Hippocampal formation (tissue), 2 donors: ENCODE data around the gene HLCS.
A peak's percentile ranks its signal among the peaks of the same experiment; 100 is the strongest.
"Not testable (repeated sequence)": the region's sequence is repeated elsewhere in the genome, so short reads cannot be mapped to it uniquely, and the experiment has no call there.

Experiments used
- DNase-seq, 2 donors: peaks; one replicate each; lab custom pipeline; 2025; lab: John Stamatoyannopoulos, UW

Gene HLCS

DNA sequence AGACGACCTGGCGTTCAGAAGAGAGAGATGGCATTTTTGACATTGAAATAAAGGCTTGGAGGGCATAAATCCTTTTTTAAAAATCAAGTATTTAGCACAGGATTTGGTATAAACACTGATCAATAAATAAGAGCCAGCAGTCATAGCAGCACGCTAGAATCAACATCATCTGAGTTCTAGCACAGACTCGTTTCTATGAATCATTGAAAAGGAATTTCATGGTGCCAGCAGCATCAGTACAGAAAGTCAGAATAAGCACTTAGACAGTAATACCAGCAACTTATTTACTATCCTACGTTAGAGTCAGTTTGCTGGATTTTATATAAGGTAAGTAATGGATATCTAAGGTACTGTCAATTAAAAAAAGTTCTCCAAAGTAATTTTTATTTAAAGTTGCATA is 119.3 kb downstream of the HLCS start:
- peak in 1 of 2 donors; percentile 19 for DNase-seq

DNA sequence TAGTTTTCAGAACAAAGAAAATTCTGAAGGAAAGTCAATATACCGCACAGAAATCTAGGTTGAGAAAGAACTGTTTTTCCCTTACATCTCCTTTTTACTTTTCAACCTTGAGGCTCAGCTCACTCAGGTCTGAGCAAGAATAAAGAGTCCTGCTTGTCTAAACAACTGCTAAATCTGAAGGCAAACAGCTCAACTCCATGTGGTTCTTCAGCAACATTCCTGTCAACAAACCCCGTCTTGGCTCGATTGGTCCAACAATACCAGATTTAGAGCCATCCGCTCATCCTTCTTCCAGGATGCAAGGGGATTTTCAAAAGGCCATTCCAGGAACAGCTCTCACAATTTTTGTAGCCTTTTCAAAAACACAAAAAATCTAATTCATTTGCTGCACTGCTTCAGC is 119.8 kb downstream of the HLCS start:
- DNase-seq = no peak

DNA sequence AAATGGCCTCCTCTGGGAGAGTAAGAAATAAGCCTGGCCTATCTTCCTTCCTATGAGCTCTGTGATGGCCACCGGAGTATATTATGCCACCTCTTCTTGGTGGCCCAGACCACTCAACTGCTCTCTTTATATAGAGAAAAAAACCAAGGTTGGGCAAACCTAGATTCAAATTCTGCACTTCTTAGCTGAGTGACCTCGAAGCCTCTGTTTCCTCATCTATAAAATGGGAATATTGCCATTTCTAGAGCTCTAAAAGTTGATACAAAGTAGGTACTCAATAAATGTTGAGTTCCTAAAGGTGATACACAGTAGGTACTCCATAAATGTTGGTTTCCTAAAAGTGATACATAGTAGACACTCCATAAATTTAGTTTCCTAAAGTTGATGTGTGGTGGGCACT is 120.7 kb downstream of the HLCS start:
- DNase-seq = no peak

DNA sequence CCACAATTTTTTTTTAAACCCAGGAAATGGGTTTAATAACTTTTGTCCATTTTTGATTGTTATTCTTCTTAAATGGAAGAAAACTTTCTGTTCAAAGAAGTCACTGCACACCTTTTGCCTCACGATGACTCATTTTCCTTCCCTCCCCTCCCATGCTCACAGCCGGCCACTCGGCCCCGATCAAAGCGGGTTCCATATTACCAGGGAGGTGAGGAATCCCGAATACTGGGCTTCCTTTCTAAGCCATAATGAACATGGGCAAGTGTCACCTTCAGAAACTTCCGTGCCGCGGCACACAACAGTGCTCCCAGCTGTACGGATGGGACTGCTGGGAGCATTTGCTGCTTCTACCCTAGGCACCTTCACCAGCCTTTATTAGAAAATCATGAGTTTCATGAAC is 121.4 kb downstream of the HLCS start:
- no peak for DNase-seq

DNA sequence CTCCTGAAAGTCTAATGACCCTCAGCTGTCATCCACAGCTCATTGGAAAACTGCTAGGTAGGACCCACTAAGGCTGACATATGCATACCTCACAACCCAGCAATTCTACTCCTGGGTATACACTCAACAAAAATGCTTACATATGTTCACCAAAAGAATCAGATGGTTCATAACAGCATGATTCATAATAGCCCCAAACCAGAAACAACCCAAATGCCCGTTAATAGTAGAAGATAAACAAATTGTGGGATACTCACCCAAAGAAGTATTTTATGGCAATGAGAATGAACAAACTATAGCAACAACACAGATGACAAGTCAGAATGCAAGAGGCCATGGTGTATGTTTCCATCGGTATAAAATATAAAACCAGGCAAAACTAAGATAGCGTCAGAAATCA is 124.6 kb downstream of the HLCS start:
- no peak for DNase-seq

DNA sequence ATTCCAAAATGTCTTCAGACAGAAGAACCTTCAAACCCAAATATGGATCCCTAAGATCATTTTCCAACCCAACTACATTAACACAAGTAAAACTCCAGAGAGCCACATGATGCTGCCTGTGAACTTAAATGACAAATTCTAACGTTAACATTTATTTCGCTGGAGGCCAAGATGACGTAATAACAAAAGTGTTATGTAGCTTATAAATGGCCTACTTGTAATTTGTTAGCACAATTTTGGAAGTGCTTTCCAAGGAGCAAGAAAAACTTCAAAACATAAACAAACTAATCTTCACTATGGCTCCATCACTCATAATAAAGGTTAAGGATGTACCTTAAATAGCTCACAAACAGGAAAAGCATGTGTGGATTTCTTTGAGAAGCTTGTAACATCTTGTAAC is 126.7 kb downstream of the HLCS start:
- no peak for DNase-seq

DNA sequence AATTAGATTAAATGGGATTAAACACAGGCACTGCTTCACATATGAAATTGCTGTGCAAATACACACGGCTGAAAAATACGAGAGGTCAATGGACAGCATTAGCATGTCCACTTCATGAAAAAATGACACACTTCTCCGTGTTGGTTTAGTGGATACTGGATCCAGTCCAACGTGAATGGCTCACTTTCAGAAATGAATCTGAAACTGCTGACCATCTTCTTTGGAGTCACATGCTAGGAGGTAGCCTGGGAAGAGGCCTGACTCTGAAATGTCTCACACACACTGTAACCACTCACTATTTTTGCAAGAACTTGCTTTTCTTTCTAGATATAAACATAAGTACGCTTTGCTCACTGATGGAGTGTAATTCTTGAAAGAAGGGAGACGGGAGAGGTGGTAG is 127.3 kb downstream of the HLCS start:
- no peak for DNase-seq

DNA sequence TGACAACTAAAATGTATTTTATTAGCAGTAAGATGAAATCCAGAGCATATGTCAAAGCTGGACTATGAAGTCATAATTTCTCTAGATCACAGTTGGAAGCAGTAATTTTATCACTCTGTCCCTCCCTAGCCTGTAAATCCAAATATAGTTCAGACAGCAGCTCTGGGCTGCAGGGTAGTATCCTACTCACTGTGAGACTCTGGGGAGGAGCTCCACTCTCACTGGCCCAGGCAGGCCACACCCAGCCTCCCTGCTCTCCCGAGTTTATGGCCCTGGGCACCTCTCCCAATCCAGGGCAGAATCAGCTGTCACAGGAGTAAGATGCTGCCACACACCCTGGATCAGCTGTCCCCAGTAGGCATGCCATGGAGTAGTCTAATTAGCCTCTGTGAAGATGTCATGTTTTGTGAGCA is 131.1 kb downstream of the HLCS start:
- no peak for DNase-seq

DNA sequence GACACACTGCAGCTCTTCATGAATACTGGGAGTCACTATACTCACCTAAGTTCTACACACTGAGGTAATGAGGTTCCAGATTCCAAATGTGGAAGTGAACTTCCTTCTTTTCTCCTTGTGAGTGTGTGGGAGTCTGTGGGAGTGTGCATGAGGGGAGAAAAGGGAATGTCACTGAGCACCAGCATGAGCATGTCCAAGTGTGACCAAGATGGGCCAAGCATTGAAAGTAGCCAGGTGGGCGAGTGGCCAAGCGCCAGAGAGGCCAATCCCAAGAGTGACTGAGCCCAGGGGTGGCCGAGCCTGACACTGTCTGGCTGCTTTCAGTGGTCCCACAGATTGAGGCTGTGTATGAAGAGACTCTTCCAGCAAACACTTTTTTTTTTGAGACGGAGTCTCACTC is 132.3 kb downstream of the HLCS start:
- DNase-seq = no peak

DNA sequence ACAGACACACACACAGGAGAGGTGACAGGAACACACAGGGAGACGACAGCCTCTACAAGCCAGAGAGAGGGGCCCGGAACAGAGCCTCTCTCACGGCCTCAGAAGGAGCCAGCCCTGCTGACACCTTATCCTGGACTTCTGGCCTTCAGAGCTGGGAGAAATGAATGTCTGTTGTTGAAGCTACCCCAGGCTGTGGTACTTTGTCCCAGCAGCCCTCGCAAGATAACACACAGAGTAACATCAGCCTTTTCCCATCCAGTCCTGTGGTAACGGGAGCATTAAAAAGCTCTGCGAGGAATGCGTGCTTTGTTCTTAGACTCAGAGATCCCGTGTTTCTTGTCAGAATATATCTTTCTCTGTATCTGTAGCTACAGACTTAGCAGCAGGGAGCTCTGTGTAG is 136.4 kb downstream of the HLCS start:
- no peak for DNase-seq

DNA sequence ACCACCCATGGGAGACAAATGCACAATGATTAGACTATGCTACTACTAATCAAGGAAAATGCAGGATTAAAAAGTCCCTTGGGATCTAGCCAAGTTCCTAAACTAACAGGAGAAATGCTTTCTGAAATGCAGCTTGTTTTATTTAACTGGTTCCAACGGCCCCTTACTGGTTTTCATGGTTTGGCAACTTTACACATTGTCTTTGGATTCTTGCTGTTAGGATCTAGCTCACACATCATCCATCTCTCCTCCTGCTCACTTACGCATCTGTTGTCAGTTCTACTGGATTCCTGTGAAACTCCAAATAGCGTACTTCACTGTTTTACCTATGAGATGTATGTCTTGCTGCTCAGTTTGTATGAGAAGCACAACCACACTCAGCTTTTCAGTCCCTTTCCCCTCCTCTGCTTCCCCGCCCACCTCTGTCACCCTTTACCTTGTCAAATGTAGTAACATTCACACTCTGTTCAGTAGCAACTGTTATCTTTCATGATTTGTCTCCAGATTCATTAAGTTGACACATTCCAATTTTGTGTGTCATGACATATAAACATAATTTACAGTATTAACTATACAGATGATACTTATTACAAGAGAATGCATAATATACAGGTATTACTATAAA is 137.5 kb downstream of the HLCS start:
- no peak for DNase-seq

DNA sequence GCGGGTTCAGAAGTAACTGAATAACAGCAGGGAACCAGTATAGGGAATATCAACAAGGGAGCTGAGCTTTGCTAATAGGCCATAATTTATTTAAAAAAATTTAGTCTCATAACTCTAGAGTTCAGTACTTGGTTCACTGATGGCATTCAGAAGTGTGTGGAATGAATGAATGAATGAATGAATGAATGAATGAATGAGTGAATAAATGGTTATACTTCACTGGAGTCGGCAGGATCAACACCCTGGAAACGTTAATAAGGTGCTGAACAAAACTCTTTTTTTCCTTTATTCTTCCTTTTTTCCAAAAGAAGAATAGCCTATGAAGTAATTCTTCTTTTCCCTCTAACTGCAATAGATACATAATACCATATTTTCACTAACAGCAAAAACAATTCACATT is 138.3 kb downstream of the HLCS start:
- no peak for DNase-seq

DNA sequence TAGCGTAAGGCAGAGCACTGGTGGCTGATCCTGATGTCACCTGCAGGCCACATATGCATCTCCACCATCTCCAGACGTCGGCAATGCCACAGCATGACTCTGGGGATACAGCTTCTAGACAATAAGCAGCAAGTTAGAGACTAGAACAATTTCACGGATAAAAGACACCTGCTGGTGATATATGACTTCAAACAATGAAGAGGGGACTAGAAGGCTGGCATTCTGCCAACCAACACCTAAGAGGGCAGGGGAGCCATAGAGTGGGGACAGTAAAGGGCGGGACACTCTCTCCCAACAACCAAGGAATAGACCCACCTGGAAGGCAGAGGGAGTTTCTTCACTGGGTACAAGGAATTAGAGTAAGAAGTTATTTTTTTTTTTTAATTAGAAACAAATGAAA is 140.8 kb downstream of the HLCS start:
- no peak for DNase-seq

DNA sequence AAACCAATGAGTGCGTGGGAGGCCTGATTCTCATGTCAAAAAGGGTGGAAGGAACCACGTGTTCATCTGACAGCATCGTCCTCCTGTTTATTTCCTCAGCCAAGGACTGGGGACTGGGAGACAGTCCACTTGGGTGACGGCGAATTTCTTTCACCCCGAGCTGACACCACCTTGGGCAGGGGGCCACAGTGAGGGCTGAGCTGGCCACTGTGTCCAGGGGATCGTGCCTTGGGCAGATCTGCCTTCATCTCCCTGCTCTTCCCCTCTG is 145.5 kb downstream of the HLCS start:
- DNase-seq = no peak

DNA sequence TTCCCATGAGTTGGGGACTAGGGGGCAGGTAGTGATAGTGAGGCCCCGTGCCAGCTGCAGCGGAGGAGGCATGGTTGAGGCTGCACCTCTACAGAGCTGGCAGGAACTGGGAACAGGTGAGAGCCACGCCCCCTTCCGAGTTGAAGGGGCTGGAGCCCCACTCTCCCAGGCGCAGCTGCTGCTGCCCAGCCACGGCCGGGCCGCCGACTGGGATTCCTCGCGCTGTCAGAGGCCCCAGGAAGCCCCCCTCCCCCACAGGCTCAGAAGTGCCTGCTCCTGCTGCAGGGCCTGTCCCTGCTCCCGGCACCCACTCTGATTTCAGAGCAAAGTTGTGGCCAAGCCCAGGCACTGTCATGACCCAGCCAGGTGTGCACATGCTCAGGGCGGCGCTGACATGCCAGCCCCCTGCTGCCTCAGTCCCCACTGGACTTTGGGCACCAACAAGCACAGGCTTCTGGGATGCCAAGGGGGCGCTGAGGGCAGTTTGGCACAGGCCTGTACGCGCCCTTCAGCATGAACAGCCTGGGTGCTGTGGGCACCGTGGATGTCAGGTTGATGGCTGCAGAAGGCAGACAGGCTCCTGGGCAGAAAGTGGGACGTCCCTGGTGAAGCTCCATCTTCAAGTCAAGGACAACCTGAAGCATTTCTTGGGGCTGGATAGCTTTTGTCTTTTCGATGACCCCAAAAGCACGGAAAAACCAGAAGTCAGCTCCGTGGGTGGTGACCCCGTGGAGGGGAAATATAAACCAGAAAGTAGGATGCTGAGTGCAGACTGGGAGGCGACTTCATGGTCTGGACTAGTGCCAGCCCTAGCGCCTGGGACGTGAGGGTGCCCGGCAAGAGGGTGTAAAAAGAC is 146.1 kb downstream of the HLCS start:
- no peak for DNase-seq

DNA sequence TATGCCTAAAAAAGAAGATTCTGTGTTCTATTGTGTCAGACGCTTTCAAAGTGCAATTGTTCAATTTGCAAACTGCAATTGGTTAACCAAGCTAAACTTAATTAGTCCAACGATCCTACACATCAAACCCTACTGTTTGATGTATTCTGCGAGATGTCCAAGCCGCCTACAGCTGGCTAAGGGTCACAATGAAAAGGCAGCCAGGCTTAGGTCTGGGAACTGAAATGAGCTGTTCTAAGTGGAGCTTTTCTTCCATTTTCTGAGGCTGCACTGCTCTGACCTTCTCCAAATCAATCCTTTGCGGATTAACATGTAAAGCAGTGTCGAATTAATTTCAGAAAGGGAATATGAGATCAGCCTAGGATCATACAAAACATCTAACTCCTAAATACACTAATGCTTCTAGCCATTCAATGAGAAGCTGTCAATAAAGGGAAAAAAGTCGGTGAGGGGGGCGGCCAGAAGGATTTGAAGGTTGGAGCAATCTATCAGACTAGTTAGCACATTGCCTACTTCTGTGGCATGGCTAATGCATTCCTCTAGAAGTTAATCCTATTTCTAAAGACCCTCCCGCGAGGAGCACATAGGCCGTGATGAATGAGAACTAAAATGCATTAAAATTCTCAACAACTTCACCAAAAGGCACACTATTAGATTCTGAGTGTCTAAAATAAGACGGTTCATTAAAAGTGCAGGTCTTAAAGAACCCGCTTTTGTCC is 148.6 kb downstream of the HLCS start:
- no peak for DNase-seq

DNA sequence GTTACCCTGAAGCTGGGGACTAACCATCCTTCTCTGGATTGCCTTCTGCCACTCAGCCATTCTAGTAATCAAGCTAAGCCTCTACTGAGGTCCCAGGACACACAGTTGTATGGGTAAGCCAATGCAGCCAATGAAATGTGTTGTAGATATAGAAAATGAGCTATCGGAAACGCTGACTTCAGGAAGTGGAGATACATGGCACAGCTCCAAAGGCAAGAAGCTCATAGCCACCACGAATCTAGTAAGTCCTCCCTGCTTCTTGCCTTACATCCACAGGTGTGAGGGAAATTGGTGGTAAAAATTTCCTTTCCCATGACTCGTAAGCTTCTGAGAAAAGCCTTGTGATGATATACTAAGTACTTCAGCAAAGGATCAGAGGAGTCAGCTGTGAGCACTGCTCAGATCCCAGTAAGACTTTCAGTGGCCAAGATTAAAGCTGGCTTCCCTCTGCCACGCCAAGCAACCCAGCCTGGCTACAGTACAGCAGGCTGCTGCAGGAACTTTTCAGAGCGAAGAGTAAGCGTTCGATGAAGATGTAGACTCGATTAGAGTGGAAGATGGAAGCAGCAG is 149.8 kb downstream of the HLCS start:
- DNase-seq = no peak

DNA sequence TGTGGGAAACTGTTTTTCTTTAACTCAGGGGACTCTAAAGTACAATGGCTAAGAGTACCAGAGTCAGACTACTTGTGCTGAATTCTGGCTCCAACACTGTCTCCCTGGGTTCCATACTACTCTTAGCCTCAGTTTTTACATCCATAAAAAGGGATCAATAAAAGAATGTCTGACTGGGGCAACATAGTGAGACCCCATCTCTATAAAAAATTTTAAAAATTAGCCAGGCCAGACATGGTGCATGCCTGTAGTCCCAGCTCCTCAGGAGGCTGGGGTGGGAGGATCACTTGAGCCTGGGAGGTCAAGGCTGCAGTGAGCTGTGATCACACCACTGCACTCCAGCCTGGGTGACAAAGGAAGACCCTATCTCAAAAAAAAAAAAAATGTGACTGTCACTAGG is 150.4 kb downstream of the HLCS start:
- not testable (repeated sequence) for DNase-seq

DNA sequence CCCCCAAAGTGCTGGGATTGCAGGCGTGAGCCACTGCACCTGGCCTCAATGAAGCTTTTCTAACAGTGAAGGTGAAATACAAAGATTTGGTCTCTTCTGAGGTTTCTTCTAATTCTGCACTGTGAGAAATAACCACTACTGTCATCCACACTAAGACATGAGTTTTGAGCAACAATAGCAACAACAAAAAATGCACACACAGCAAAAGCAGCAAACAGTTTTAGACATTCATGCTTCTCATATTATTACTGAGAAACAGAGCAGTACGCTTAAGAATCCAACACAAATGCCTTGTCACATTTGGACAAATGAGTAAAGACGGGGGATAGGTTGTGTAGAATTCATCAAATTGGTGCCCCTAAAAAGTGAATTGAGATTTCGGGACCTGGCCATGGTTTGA is 151.2 kb downstream of the HLCS start:
- DNase-seq = no peak

DNA sequence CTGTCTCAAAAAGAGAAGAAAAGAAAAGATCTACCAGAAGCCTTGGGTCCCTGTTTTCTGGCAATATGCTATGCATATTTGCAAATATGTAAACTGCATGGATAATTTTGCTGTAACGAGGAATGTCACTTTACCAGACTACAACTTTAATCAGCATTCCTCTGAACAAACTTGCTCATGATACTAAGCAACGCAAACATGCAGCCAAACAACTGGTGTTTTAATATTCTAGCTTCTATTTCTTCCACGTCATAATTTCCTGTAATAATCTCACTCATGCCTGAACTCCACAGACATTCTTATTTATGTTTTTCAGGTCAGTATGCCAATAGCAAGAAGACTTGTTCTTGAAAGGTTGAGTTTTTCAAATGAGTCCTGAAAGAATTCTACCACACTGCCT is 153.4 kb downstream of the HLCS start:
- no peak for DNase-seq

DNA sequence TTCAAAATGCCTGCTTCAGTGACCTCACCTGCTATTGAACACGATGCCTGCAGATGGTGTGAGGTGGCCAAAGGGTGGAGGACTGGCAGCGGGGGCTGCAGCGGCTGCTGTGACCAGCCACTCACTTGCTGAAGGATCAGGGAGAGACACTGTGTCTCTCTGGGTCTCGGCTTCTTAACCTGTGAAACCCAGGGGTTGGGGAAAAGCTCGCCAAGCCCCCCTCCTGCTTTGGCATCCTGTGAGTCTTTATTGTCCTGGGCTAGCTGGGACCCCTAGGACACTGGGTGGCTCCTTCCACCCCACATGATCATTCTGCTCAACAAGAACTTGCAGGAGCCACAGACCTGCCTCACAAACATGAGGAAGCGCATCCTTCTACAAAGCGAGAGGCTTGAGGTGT is 154.7 kb downstream of the HLCS start:
- no peak for DNase-seq

DNA sequence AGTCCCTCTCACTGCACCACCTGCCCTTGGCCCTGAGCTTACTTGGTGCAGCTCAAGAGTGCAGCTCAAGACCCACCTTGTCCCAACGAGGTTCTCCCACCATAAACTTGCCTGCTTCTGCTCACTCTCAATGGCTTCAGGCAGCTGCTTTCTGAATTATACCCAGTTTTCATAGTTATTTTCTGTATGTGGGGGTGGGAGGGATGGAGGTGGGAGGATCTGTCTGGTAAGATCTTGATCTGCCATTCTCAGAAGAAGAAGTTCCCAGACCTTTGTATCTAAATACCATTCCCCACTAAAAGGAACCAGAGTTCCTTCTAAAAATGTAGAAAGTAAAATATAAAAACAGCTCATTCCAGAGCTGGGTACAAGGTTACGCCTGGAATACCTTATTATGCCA is 156.0 kb downstream of the HLCS start:
- DNase-seq = no peak

DNA sequence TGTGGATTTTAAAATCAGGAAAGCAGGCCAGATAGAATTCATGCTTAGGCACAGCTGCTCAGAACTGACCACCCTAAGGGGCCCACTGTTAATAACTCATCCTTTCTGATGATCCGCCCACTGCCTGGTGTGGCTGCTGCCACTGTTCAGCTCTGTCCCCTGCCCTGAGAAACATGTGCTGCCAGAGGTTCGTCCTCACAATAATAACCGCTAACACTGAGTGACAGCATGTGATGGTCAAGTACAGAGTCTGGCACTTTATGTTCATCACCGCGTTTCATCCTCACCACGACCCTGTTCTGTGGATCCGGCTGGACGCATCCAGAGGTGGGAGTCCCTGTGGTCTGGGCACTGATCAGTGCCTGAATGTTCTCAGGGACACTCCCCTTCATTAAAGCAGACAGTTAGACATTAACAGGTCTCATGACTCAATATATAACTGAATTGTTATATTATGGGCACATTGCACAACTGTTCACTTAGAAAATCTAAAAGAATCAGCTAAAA is 159.0 kb downstream of the HLCS start:
- DNase-seq = no peak
